HG03520 (cell line): ENCODE data around the gene IRF6.

Experiments
- ATAC-seq: cut with Tn5 transposase; IDR thresholded peaks from one replicate; pipeline ENCODE4 v1.9.1; 2021; ENCODE audit warnings: mild to moderate bottlenecking, moderate library complexity; ENCODE audit not compliant: unreplicated experiment

IRF6 gene

DNA sequence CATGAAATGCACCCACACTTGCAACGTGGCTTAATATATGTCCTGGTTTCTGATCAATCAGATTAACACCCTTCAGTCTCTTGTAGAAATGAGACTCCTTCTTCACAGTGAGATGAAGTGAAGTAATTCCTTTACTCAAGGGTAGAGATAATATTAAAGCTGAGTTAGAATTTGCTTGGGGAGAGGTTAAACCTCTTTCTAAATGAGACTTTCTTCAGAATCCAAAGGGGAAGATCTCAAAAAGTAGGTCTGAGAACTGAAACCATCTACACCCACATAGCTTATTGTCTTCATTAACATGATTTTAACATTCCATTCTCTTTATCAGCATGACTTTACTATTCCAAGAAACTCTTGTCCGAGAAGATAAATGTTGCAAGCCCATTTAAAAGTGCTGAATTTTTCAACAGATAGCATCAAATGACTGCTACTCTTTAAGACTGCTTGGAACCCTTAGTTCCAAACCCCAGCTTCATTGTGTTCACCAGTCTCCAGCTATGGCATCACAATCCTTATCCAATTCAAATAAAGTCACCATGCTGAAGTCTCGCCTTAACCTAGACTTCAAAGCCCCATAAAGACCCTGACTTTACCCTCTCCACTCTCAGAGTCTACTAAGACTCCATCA lies 69.3 kb downstream of the IRF6 start:
- ATAC-seq: no peak
